T-helper 1 cell treated with Interleukin-12 subunit alpha and Interleukin-12 subunit beta and Interleukin-4 antibody, amounts not matched to agents 30 ng/mL and 1 ng/mL, for 36 hours (primary cell): ENCODE results near the gene NFATC3. TPM values are rescaled to one million over a fixed set of nuclear protein-coding genes. Genes with fewer than 3 reads are reported as not detected.
"Not testable (repeated sequence)": the region's sequence is repeated elsewhere in the genome, so short reads cannot be mapped to it uniquely, and the experiment has no call there.

Experiments
- intact Hi-C: fragments of 100-400 bp; cut with micrococcal nuclease; formaldehyde crosslinking; loops from one replicate; pipeline ENCODE4 v1.15.1; 2024
- total RNA-seq: library from RNA; stranded (reverse); gene quantifications from 2 replicates; pipeline ENCODE4 v1.2.3, GENCODE V29; 2022

NFATC3 gene
- total RNA-seq, 1 donor from 2014 or later, result 149 TPM

- intact Hi-C loops, result no loop called here
These were observed 28.0 kb downstream of the NFATC3 start for GRCh38 chr16:68113059-68113761.

GRCh38 chr16:68113765-68114240 is 28.6 kb downstream of the NFATC3 start:
- intact Hi-C loops, result no loop called here

- intact Hi-C loops, result not testable (repeated sequence)
These were observed 29.8 kb downstream of the NFATC3 start for GRCh38 chr16:68114939-68115338.

GRCh38 chr16:68115851-68116250 is 30.7 kb downstream of the NFATC3 start:
- intact Hi-C loops, result loop anchor here (1.0 to 2.0 kb wide), 3 partner anchors 22 to 45 kb away; no protein-coding TSS in a partner anchor

GRCh38 chr16:68116256-68116867 is 31.2 kb downstream of the NFATC3 start:
- intact Hi-C loops, result loop anchor here (1.0 to 2.0 kb wide), 3 partner anchors 22 to 46 kb away; no protein-coding TSS in a partner anchor

DNA sequence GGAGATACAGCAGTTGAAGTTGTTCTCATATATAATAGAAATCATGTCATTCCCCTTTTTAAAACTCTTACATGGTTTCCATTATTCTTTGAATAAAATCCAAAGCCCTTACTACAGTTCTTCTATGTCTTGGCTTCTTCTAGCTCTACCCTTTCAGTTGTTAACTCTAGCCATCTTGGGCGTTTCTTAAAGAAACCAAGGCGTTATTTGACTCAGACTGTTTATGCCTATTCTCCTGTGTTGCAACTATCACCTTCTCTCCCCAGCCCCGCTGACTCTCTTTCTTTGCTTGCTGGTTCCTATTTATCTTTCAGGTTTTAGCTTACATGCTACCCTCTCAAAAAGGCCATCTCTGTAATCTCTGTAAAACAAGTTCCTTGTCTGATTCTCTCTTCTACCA is 32.7 kb downstream of the NFATC3 start:
- intact Hi-C loops, result loop anchor here (2.0 kb wide), 2 partner anchors 31 to 47 kb away; no protein-coding TSS in a partner anchor

DNA sequence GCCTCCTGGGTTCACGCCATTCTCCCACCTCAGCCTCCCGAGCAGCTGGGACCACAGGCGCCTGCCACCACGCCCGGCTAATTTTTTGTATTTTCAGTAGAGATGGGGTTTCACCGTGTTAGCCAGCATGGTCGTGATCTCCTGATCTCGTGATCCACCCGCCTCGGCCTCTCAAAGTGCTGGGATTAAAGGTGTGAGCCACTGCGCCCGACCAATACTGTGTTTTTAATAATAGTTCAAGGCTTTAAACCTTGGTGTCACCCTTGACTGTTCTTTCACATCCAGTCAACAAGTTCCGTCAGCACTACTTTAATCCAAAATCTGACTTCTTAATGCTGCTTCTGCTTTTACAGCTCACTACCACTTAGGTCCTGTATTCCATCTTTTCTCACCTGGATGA is 33.8 kb downstream of the NFATC3 start:
- intact Hi-C loops, result not testable (repeated sequence)

GRCh38 chr16:68120496-68120895 is 35.3 kb downstream of the NFATC3 start:
- intact Hi-C loops, result not testable (repeated sequence)

DNA sequence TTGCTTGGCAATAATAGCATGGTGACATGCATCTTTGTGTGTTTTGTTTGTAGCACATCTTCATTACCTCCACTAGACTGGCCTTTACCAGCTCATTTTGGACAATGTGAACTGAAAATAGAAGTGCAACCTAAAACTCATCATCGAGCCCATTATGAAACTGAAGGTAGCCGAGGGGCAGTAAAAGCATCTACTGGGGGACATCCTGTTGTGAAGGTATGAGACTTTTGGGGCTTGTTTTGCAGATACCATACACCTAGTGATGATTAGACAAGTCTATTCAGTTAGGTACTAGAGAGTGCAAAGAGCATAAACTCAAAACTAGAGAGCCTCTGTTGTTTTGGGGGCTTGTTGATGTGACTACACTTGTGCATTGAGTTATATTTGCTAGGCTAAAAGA is 41.2 kb downstream of the NFATC3 start:
- intact Hi-C loops, result no loop called here

- intact Hi-C loops, result no loop called here
These were observed 43.6 kb downstream of the NFATC3 start for GRCh38 chr16:68128577-68129305.

GRCh38 chr16:68130520-68130919 is 45.4 kb downstream of the NFATC3 start:
- intact Hi-C loops, result loop anchor here (5.0 kb wide), 1 partner anchor 38 kb away; no protein-coding TSS in a partner anchor

DNA sequence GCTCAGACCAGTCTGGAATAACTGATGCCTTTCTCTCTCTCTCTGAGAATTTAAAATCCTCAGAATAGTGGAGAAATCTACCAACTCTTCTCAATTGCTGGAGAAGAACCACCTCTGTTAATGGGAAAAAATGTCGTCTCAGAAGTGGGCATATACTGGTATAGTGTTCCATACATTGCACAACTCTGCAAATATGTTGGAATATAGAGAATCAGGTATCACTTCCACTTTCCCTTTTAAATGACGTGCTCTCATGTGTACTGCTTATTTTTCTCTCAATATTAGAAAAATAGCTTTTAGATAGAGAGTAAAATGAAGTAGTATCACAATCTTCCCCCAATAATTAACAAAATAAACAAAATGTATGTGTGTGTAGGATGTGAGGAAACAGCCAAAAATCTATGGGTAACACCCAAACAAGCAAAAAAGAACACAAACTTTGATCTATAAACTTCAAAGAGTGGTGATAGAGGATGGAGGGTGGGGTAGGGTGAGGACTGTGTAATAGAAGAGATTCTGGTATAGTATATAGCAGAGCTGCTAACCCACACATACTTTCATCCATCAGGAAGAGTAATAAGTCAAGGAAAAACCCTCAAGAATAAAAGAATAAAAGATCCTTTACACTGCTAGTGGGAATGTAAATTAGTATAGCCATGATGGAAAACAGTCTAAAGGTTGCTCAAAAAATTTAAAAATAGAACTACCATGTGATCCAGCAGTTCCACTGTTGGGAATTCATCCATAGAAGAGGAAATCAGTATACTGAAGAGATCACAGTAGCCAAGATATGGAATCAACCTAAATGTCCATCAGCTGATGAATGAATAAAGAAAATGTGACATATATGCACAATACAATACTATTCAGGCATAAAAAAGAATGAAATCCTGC is 46.9 kb downstream of the NFATC3 start:
- intact Hi-C loops, result loop anchor here (5.0 kb wide), 1 partner anchor 40 kb away; no protein-coding TSS in a partner anchor

DNA sequence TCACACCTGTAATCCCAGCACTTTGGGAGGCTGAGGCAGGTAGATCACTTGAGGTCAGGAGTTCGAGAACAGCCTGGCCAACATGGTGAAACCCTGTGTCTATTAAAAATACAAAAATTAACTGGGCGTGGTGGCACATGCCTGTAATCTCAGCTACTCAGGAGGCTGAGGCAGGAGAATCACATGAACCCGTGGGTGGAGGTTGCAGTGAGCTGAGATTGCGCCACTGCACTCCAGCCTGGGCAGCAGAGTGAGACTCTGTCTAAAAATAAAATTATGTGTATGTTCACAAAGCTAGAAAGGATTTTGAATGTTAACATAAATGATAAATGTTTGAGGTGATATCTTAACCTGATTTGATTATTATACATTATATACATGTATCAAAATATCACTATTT is 47.8 kb downstream of the NFATC3 start:
- intact Hi-C loops, result loop anchor here (5.0 kb wide), 1 partner anchor 41 kb away; no protein-coding TSS in a partner anchor

GRCh38 chr16:68134644-68135043 is 49.5 kb downstream of the NFATC3 start:
- intact Hi-C loops, result loop anchor here (5.0 kb wide), 1 partner anchor 42 kb away; no protein-coding TSS in a partner anchor

GRCh38 chr16:68136515-68136914 is 51.3 kb downstream of the NFATC3 start:
- intact Hi-C loops, result no loop called here

DNA sequence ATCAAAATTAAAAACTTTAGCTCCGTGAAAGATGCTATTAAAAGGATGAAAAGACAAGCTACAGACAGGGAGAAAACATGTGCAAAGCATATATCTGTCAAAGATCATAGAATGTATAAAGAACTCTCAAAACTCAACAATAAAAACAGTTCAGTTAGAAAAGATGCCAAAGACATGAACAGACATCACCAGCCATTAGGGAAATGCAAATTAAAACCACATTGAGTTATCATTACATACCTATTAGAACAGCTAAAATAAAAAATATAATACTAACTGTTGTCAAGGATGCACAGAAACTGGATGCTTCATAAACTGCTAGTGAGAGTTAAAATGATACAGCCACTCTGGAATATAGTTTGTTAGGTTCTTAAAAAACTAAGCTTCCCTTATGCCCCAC is 58.8 kb downstream of the NFATC3 start:
- intact Hi-C loops, result no loop called here

- intact Hi-C loops, result no loop called here
These were observed 61.4 kb downstream of the NFATC3 start for GRCh38 chr16:68146585-68146984.

GRCh38 chr16:68147444-68147843 is 62.3 kb downstream of the NFATC3 start:
- intact Hi-C loops, result no loop called here

DNA sequence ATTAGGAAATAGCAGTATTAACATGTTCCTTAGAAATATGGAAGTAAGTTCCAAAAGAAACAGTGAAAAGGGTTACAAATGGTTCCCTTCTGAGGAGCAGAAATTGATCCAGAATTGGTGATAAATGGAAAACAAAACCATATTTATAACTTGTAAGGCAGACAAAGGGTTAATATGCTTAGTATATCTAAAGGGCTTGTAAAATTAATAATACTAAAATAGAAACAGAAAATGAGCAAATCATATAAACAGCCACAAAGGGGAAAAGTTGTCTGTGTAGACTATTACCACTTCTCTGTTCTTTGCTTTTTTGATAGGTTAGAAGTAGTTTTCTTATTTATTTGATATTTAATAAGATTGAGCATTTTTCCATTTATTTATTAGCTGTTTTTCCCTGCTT is 64.4 kb downstream of the NFATC3 start:
- intact Hi-C loops, result no loop called here

DNA sequence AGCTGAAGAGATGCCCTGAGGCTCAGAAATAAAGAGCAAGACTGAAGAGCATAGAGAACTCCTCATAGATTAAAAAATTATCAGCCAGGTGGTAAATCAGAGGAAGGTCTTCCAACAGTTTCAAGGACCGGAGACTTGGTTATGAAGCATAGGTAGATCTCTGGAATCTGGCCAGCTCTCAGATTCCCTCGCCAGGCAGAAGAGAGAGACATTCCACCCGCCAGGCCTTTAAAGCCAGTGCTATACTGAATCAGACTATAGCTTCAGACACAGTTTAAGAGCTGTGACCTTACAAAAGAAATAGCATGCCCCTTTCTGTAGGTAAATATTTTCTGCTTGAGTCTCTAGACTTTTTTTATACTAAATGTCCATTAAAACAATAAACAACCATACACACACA is 70.3 kb downstream of the NFATC3 start:
- intact Hi-C loops, result no loop called here

DNA sequence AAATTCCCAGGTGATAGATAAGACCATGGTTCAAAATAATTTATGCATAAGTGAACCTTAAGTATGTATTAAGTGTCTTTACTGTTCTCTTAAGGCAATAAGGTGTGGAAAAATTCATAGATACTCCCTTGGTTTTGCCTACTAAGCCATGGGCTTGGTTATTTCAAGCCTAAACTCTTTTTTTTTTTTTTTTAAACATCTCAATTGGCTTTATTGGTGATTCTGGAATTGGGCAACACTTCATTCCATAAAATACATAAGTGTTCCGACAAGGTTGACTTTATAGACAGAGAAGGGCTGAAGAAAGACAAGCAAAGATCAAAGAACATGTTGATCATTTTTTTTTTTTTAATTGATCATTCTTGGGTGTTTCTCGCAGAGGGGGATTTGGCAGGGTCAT is 77.2 kb downstream of the NFATC3 start:
- intact Hi-C loops, result no loop called here
